Head of caudate nucleus (tissue), 42 donors: Measurements from ENCODE around the gene NLN.
"Not testable (repeated sequence)": the region's sequence is repeated elsewhere in the genome, so short reads cannot be mapped to it uniquely, and the experiment has no call there.

Source experiments
- DNase-seq, 42 donors: peaks; one replicate each; pipeline versions ENCODE4 v3.0.0 to v3.0.0-alpha.2; 2020 to 2021; ENCODE audit warnings: mixed read lengths in 7 of 42
- intact Hi-C: fragments of 100-400 bp; cut with DNase I; formaldehyde crosslinking; loops from one replicate; pipeline ENCODE4 v1.15.0; 2022

Gene NLN

GRCh38 chr5:65766175-65766574 lies 44.2 kb downstream of the NLN start:
- DNase-seq = no peak
- intact Hi-C loops = no loop called here

- no peak for DNase-seq
- intact Hi-C loops = no loop called here
These were observed 44.8 kb downstream of the NLN start for GRCh38 chr5:65766781-65767180.

GRCh38 chr5:65767565-65767964 lies 45.6 kb downstream of the NLN start:
- no peak for DNase-seq
- intact Hi-C loops = no loop called here

GRCh38 chr5:65768723-65769346 lies 46.8 kb downstream of the NLN start:
- intact Hi-C loops = no loop called here
- no peak for DNase-seq

GRCh38 chr5:65769539-65769938 lies 47.5 kb downstream of the NLN start:
- no peak for DNase-seq
- intact Hi-C loops = no loop called here

- intact Hi-C loops = no loop called here
- no peak for DNase-seq
These were observed 49.3 kb downstream of the NLN start for GRCh38 chr5:65771266-65771665.

- intact Hi-C loops, DNase-seq: not testable (repeated sequence)
These were observed 51.0 kb downstream of the NLN start for GRCh38 chr5:65772963-65773362.

- DNase-seq = no peak
- intact Hi-C loops = no loop called here
These were observed 52.3 kb downstream of the NLN start for GRCh38 chr5:65774346-65774745.

- DNase-seq = no peak
These were observed 53.5 kb downstream of the NLN start for GRCh38 chr5:65775476-65775875.

GRCh38 chr5:65776441-65777141 lies 54.6 kb downstream of the NLN start:
- no peak for DNase-seq
- intact Hi-C loops = no loop called here

More at GRCh38 chr5:65775476-65775875, 53.5 kb downstream of the NLN start:
- intact Hi-C loops = no loop called here

GRCh38 chr5:65778126-65778525 lies 56.1 kb downstream of the NLN start:
- intact Hi-C loops = no loop called here
- no peak for DNase-seq

GRCh38 chr5:65779643-65780042 lies 57.6 kb downstream of the NLN start:
- intact Hi-C loops = no loop called here
- no peak for DNase-seq

GRCh38 chr5:65788296-65788695 lies 66.3 kb downstream of the NLN start:
- intact Hi-C loops, DNase-seq: not testable (repeated sequence)

- intact Hi-C loops = no loop called here
- no peak for DNase-seq
These were observed 68.6 kb downstream of the NLN start for GRCh38 chr5:65790371-65791163.

- DNase-seq = peak; percentile 20 to 87 (median 66)
- intact Hi-C loops = no loop called here
These were observed 70.0 kb downstream of the NLN start for GRCh38 chr5:65791712-65792673.

- intact Hi-C loops = no loop called here
- no peak for DNase-seq
These were observed 74.3 kb downstream of the NLN start for GRCh38 chr5:65796269-65796668.

- intact Hi-C loops = no loop called here
These were observed 74.8 kb downstream of the NLN start for GRCh38 chr5:65796751-65797316.

GRCh38 chr5:65797481-65797880 lies 75.5 kb downstream of the NLN start:
- DNase-seq = no peak
- intact Hi-C loops = no loop called here

More at GRCh38 chr5:65796751-65797316, 74.8 kb downstream of the NLN start:
- DNase-seq = no peak

- no peak for DNase-seq
- intact Hi-C loops = no loop called here
These were observed 77.9 kb downstream of the NLN start for GRCh38 chr5:65799857-65800256.
